Heart right ventricle (tissue), 16 donors: Measurements from ENCODE around the gene AVPR1B. TPM values are rescaled to one million over a fixed set of nuclear protein-coding genes. Genes with fewer than 3 reads are reported as not detected.

Source experiments
- ATAC-seq, 8 donors: fragments of 200-7000 bp; cut with Tn5 transposase; one replicate each; pipeline ENCODE4 v1.9.1; 2020; ENCODE audit warnings: mild to moderate bottlenecking in 8 of 8, moderate library complexity in 8 of 8, moderate number of reproducible peaks in 1 of 8
- DNase-seq, 2 donors: peaks; one replicate each; pipeline ENCODE4 v3.0.0-alpha.2; 2020
- H3K27ac ChIP-seq, 10 donors: fragments of 200-600 bp; sonication (generic) in 2 of 10; one replicate each; pipeline versions ENCODE4 v1.5.0 to v1.8.0; 2020 to 2022; ENCODE audit warnings: mild to moderate bottlenecking in 3 of 10
- H3K27me3 ChIP-seq, 7 donors: fragments of 200-600 bp; one replicate each; pipeline ENCODE4 v1.8.0; 2021 to 2022; ENCODE audit warnings: mild to moderate bottlenecking in 2 of 7
- H3K36me3 ChIP-seq, 9 donors: fragments of 200-600 bp; sonication (generic) in 1 of 9; one replicate each; pipeline versions ENCODE4 v1.5.0 to v1.8.0; 2020 to 2022; ENCODE audit warnings: mild to moderate bottlenecking in 2 of 9
- H3K4me1 ChIP-seq, 9 donors: fragments of 200-600 bp; sonication (generic) in 1 of 9; one replicate each; pipeline versions ENCODE4 v1.5.0 to v1.8.0; 2020 to 2022; ENCODE audit warnings: mild to moderate bottlenecking in 4 of 9
- H3K4me3 ChIP-seq, 10 donors: fragments of 200-600 bp; sonication (generic) in 2 of 10; one replicate each; pipeline versions ENCODE4 v1.5.0 to v1.8.0; 2020 to 2022; ENCODE audit warnings: mild to moderate bottlenecking in 7 of 10, moderate library complexity in 2 of 10
- H3K9me3 ChIP-seq, 11 donors: fragments of 200-600 bp in 10 of 11; sonication (generic) in 2 of 11; one replicate each; pipeline versions ENCODE4 v1.5.0 to v1.8.0; 2013 to 2022; ENCODE audit warnings: mild to moderate bottlenecking in 2 of 11, control low read depth in 1 of 11, moderate library complexity in 1 of 11
- WGBS, 2 donors: extraction: QIAGEN DNeasy Blood & Tissue Kit; methylation state at CpG; one replicate each; pipeline ENCODE4 v1.1.7; 2013; ENCODE audit warnings: inconsistent platforms in 1 of 2; 5-methylcytosine and 5-hydroxymethylcytosine counted together
- intact Hi-C, 10 donors: fragments of 100-400 bp; cut with DNase I; formaldehyde crosslinking; loops; one replicate each; pipeline versions ENCODE4 v1.11.1 to v1.14.2; 2022
- polyA plus RNA-seq, 2 donors: library from polyadenylated mRNA; stranded (reverse); fragments of 200-250 nt; gene quantifications; one replicate each; pipeline ENCODE4 v1.2.3, GENCODE V29; 2013
- total RNA-seq, 10 donors: library from RNA; stranded (reverse); fragmentation: NEBNext Ultra II Directional in 3 of 10; extraction: Animal tissue kit (Norgen Biotek cat#: 25700) in 3 of 10; gene quantifications; one replicate each; pipeline versions ENCODE4 v1.2.1 to v1.2.4, GENCODE V29; 2021 to 2023
- TF ChIP-seq, protein P1 (sequence below), 9 donors: fragments of 200-600 bp; sonication (generic) in 2 of 9; IDR thresholded peaks; one replicate each; pipeline versions ENCODE4 v1.5.0 to v1.8.0; 2021 to 2022; ENCODE audit warnings: antibody characterized with exemption in 9 of 9, mild to moderate bottlenecking in 5 of 9, moderate library complexity in 1 of 9
- donor health status: Arrhythmogenic right ventricular cardiomyopathy.
- donor health status: ischemic (EF 13 %, LVEDD 7.1; RV severe dilation, severe dysfunction).
- donor health status: healthy with polysubstance abuse.
- donor health status: DM: no; HTN: yes; CAD: no.
- donor health status: DM: no; HTN: no; CAD: no.
- donor health status: ischemic (EF 25% LVEDD 6.9; RV normal size, moderate dysfunction).
- donor health status: ischemic (EF 25% LVEDD 5.7; RV mildly dilated, moderate dysfunction).
- donor health status: healthy.
- donor health status: DM: yes; HTN: yes; CAD: no.
- donor health status: Ischemic cardiomyopathy.
- donor health status: ischemic (EF 35%, LVEDD 5.7; RV mildly dilated, moderate dysfunction).
- donor health status: nonischemic (EF 11% LVEDD 7.7; RV severe dilation, severe dysfunction).
- donor health status: DM: yes; HTN: yes; CAD: no.
- donor health status: PGD.
- donor health status: ischemic (EF 29% LVEDD 5.4; RV normal size, mild dysfunction).
- donor health status: nonischemic (EF 23%, LVEDD 6.1; RV moderate dilation, normal function).

AVPR1B gene
- total and polyA plus RNA-seq, 12 donors = not detected

DNA sequence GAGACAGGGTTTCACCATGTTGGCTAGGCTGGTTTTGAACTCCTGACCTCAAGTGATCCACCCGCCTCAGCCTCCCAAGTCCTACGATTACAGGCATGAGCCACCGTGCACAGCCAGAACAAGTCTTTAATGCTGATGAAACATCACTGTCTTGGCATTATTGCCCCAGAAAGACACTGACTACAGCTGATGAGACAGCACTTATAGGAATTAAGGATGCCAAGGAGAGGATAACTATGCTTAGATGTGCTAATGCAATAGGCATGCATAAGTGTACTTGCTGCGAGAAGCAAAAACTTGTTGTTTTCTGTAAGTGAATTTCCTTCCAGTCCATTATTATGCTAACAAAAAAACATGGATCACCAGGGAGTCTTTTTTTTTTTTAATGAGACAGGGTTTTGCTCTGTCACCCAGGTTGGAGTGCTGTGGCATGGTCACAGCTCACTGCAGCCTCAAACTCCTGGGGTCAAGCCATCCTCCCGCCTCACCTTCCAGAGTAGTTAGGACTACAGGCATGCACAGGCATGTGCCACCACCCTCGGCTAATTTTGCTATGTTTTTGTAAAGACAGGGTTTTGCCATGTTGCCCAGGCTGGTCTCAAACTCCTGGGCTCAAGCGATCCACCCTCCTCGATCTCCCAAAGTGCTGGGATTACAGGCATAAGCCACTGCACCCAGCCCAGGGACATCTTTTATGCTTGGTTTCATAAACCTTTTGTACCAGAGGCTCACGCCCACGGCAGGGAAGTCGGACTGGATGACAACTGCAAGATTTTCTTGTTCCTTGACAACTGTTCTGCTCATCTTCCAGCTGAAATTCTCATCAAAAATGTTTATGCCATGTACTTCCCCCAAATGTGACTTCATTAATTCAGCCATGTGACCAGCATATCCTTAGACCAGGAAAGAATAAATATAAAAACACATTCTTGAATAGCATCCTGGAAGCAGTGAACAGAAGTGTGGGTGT, 41.1 kb downstream of the AVPR1B start:
- no peaks in the 10 kb centered on the region for H3K4me1 ChIP-seq
- peaks cover 0 to 6% (median 0%) of the 10 kb centered on the region in 7 donors for H3K27me3 ChIP-seq
- no peaks in the 10 kb centered on the region for H3K9me3 ChIP-seq
- H3K27ac ChIP-seq = no peak overlapping the region
- no peaks in the 10 kb centered on the region for H3K36me3 ChIP-seq
- no peak for DNase-seq
- TF ChIP-seq, protein P1, sequence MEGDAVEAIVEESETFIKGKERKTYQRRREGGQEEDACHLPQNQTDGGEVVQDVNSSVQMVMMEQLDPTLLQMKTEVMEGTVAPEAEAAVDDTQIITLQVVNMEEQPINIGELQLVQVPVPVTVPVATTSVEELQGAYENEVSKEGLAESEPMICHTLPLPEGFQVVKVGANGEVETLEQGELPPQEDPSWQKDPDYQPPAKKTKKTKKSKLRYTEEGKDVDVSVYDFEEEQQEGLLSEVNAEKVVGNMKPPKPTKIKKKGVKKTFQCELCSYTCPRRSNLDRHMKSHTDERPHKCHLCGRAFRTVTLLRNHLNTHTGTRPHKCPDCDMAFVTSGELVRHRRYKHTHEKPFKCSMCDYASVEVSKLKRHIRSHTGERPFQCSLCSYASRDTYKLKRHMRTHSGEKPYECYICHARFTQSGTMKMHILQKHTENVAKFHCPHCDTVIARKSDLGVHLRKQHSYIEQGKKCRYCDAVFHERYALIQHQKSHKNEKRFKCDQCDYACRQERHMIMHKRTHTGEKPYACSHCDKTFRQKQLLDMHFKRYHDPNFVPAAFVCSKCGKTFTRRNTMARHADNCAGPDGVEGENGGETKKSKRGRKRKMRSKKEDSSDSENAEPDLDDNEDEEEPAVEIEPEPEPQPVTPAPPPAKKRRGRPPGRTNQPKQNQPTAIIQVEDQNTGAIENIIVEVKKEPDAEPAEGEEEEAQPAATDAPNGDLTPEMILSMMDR (IDR thresholded peaks at IDR 0.05) = no peak
- intact Hi-C loops = no loop called here
- no peak for ATAC-seq
- no peak overlapping the region for H3K4me3 ChIP-seq
- 76 to 79% methylated on average over 11 of the region's 11 CpGs for WGBS, 2 donors

DNA sequence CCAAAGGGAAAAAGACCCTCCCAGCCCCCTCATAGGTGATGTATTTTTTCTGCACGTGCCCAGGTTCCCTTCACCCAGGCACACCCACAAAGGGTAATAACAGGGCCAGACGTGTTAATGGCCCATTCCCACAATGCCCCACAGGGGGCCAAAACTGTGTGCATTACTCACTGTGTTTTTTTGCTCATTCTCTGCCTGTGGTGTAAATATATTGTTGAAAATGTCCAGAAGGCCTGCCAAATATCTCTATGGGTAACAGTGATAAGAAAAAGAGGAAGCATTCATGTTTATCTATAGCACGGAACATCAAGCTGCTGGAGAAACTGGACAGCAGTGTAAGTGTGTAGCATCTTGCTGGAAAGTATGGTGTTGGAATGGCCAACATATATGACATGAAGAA, 42.3 kb downstream of the AVPR1B start:
- no peak for DNase-seq
- Histone ChIP-seq H3K9me3 (no peaks in the 10 kb centered on the region), H3K4me3 (no peak overlapping the region), H3K36me3 (no peaks in the 10 kb centered on the region), H3K27ac (no peak overlapping the region), H3K27me3 (peaks cover 0 to 6% (median 0%) of the 10 kb centered on the region in 7 donors), H3K4me1 (no peaks in the 10 kb centered on the region)
- 50 to 52% methylated on average over 3 of the region's 3 CpGs for WGBS, 2 donors
- ATAC-seq = no peak
- TF ChIP-seq, protein P1 (IDR thresholded peaks at IDR 0.05) = peak in 1 of 9 donors; percentile 13
- intact Hi-C loops = no loop called here

DNA sequence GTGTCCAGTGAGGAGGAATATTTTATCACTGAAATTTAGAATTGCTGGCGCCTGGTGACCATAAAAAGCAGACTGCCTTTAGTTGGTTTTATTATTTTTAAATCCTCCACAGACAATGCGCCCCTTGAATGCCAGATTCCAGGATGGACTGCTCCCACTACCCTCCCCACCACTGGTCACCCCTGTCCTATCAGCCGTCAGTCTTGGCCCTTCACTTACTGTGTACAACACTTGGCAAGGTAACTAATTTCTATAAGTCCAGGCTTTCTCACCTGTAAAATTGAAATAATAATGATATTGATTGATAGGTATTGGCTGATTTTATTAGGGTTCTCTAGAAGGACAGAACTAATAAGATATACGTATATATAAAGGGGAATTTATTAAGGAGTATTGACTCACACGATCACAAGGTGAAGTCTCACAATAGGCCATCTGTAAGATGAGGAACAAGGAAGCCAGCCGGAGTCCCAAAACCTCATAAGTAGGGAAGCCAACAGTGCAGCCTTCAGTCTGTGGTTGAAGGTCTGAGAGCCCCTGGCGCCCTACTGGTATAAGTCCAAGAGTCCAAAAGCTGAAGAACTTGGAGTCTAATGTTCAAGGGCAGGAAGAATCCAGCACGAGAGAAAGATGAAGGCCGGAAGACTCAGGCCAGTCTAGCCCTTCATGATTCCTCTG, 46.4 kb downstream of the AVPR1B start:
- TF ChIP-seq, protein P1 (IDR thresholded peaks at IDR 0.05) = no peak
- peaks cover 0 to 17% (median 11%) of the 10 kb centered on the region in 9 donors for H3K4me1 ChIP-seq
- H3K27ac ChIP-seq = no peak overlapping the region
- no peak overlapping the region for H3K4me3 ChIP-seq
- H3K9me3 ChIP-seq = no peaks in the 10 kb centered on the region
- DNase-seq (no peak), ATAC-seq (no peak)
- WGBS, 2 donors = 80 to 81% methylated on average over 9 of the region's 9 CpGs
- no peaks in the 10 kb centered on the region for H3K36me3 ChIP-seq
- no peaks in the 10 kb centered on the region for H3K27me3 ChIP-seq
- intact Hi-C loops = no loop called here

DNA sequence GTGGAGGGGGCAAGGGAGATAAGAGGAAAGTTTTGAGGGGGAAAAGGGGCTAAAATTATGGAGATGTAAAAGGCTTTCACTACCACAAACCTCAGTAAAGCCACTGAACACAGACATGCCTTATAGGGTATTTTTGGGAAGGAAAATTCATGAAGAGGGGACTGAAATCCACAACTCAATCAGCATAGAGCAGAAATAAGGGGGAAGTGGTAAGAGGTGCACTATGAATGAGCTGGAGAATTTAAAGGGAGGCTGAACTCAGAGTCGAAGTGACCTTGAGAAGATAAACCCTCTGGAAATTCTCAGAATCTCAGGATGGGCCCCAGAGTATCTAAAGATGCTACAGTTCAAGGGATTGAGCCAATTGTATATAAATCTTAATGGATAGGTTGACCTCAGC, 48.9 kb downstream of the AVPR1B start:
- Histone ChIP-seq H3K36me3 (no peaks in the 10 kb centered on the region), H3K27ac (no peak overlapping the region), H3K4me1 (peaks cover 0 to 17% (median 11%) of the 10 kb centered on the region in 9 donors), H3K9me3 (no peaks in the 10 kb centered on the region), H3K27me3 (no peaks in the 10 kb centered on the region), H3K4me3 (no peak overlapping the region)
- 52 to 59% methylated on average over 1 of the region's 1 CpG for whole genome bisulfite sequencing, 2 donors
- intact Hi-C loops = no loop called here
- ATAC-seq = no peak
- TF ChIP-seq, protein P1 (IDR thresholded peaks at IDR 0.05) = no peak
- DNase-seq = no peak
